ENCODE results near the gene ITGA4. TPM values are rescaled to one million over a fixed set of nuclear protein-coding genes. Genes with fewer than 3 reads are reported as not detected.
A peak's percentile ranks its signal among the peaks of the same experiment; 100 is the strongest.

The ITGA4 gene
- polyA plus RNA-seq, 2 of the 4 experiments (the other 2 are of a cell fraction), result 1.7 to 2.5 TPM

DNA sequence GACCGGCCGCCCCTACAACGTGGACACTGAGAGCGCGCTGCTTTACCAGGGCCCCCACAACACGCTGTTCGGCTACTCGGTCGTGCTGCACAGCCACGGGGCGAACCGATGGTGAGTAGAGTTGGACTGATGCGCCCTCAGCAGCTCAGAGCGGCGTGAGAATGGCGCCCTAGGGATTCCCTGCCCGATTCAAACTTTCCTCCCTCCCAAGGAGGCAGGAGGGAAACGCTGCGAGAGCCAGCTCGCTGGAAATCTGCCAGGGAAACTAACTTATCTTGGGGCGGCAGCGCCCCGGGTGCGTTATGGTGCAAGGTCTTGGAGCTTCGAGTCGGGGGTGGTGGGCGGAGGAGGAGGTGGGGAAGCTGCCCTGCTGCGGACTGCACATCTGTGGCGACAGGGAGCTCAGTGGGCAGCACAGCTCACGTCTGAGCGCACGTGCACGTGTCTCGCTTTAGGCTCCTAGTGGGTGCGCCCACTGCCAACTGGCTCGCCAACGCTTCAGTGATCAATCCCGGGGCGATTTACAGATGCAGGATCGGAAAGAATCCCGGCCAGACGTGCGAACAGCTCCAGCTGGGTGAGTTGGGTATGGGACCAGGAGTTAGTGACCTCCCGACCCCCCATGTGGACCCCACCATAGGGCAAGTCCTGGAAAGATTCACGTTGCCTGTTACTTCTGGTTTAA, 697 bp downstream of the ITGA4 start:
- FAIRE-seq (no peak), ATAC-seq (peak; percentile 45 to 53; a peak in 5 of 6 replicates), DNase-seq (ENCODE audit: low read depth in 1 of 2, low spot score in 1 of 2) (no peak)
- no peak for TF ChIP-seq BHLHE40 (IDR thresholded peaks at IDR 0.05; ENCODE audit: low read depth, low read length)
- 62% methylated on average over 26 of the region's 45 CpGs for WGBS (ENCODE audit: missing lambda C conversion rate)
- Histone ChIP-seq H3K4me2 (peak overlapping the region; percentile 84), H3K27ac (peak overlapping the region; percentile 54 to 81; a peak in 5 of 6 replicates), H3K4me3 (peak overlapping the region; percentile 57), H3K9me3 (no peaks in the 10 kb centered on the region), H3K4me1 (no peaks in the 10 kb centered on the region)
- ChIA-PET POLR2A (no interaction called here), CTCF (interaction anchor here (0.6 to 4.0 kb wide), 22 partner anchors 9 to 1334 kb away, joined by 3 to 31 read pairs (median 4); no protein-coding TSS in a partner anchor)

DNA sequence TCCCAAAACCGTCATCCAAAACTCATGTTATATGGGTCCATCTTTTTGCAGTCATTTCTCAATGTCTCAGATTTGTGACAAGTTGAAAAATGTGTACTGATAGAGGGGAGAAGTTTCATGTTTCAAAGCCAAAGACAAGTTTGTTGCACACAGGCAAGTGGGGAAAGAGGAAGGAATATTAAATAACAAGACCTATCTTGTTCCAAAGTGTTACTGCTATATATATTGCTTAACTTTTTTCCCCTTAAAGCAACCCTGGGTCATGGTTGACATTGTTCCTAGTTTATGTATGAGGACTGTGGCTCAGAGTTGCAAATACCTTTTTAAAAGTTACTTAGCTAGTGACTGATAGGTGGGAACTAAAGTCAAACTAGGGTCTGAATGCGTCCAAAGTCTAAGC, 1.7 kb downstream of the ITGA4 start:
- FAIRE-seq (no peak), ATAC-seq (no peak), DNase-seq (ENCODE audit: low read depth in 1 of 2, low spot score in 1 of 2) (no peak)
- TF ChIP-seq SMC3 (IDR thresholded peaks at IDR 0.05) (no peak), ZFP36 (IDR thresholded peaks at IDR 0.05; ENCODE audit: borderline replicate concordance, partially characterized antibody) (no peak), PHF8 (IDR thresholded peaks at IDR 0.05; ENCODE audit: borderline replicate concordance, low read depth) (no peak), JUN (IDR thresholded peaks at IDR 0.05) (no peak), FOSL2 (IDR thresholded peaks at IDR 0.05) (no peak), FOSL2 (CRISPR knock-in tag; IDR thresholded peaks at IDR 0.05) (no peak), NPAS2 (CRISPR knock-in tag; IDR thresholded peaks at IDR 0.05; ENCODE audit: borderline replicate concordance) (no peak)
- TF ChIP-seq, protein P1, sequence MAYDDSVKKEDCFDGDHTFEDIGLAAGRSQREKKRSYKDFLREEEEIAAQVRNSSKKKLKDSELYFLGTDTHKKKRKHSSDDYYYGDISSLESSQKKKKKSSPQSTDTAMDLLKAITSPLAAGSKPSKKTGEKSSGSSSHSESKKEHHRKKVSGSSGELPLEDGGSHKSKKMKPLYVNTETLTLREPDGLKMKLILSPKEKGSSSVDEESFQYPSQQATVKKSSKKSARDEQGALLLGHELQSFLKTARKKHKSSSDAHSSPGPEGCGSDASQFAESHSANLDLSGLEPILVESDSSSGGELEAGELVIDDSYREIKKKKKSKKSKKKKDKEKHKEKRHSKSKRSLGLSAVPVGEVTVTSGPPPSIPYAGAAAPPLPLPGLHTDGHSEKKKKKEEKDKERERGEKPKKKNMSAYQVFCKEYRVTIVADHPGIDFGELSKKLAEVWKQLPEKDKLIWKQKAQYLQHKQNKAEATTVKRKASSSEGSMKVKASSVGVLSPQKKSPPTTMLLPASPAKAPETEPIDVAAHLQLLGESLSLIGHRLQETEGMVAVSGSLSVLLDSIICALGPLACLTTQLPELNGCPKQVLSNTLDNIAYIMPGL (CRISPR knock-in tag; IDR thresholded peaks at IDR 0.05; ENCODE audit: borderline replicate concordance), result no peak
- Histone ChIP-seq H3K27ac (no peak overlapping the region), H3K4me3 (no peak overlapping the region), H3K4me2 (no peak overlapping the region), H3K4me1 (no peaks in the 10 kb centered on the region), H3K9me3 (no peaks in the 10 kb centered on the region)
- ChIA-PET POLR2A (no interaction called here), CTCF (interaction anchor here (1.1 to 4.0 kb wide), 3 partner anchors 10 to 354 kb away, joined by 3 to 31 read pairs (median 5); no protein-coding TSS in a partner anchor)
- 88% methylated on average over 2 of the region's 2 CpGs for WGBS (ENCODE audit: missing lambda C conversion rate)

DNA sequence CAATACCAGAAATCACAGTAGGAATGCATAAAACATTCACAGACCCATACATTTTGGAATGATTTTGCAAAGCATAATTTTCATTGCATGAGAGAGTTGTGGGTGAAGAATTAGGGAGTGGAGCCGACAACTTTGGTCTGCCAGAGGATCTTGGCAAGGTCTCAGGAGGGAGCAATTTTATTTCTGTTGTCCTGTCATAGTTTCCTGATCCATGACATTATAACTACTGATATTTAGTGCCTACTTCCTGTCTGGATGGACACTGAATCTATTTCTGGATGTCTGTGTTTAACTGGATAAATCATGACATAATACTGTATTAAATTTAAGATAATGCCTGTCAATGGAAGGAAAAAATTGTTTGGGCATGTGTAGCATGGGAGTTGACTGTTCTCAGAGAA, 2.4 kb downstream of the ITGA4 start:
- no peak for FAIRE-seq

DNA sequence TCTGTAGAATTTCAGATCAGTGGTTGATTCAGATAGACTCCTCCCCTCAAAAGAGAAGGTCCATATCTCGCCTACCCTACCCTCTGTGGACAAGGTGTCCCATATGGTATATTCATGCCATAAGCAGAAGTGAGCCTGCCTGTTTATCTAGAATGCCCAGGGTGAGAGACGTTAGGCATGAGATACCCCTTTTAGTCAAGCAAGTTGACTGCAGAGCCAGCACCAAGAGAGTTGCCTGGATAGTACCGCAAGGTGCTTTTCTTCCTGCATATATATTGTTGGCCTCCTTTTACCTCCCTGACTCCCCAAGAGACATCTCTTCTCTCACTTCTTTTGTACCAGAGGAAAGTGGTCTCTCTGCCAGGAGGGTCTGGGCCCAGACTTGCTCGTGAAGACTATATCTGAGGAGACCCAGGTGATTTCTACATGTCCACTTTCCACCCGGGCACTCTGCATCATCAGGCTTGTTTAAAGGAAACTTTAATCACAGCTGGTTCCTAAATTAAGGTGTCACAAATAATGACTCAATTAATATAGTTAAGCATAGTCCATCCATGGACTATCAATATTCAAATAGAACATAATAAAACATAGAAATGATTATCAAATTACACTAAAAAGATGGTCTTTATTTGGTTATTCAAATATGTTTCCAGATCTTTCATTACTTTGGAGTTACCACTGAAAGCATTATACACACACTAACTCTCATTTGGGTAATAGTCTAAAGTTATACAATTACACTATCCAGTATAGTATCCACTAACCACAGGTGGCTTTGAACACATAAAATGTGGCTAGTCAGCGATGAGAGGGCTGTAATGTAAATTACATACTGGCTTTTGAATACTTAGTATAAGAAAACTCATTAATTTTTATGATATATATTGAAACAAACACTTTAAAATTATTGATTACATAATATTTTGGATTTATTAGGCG, 4.1 kb downstream of the ITGA4 start:
- H3K4me2 ChIP-seq, result no peak overlapping the region
- no peak overlapping the region for H3K4me3 ChIP-seq
- POLR2A ChIA-PET, result no interaction called here
- ATAC-seq, result no peak
- no peak for DNase-seq (ENCODE audit: low read depth in 1 of 2, low spot score in 1 of 2)
- CTCF ChIA-PET, result interaction anchor here (2.6 kb wide), 1 partner anchor 254 kb away, joined by 5 read pairs; no protein-coding TSS in a partner anchor
- H3K9me3 ChIP-seq, result no peaks in the 10 kb centered on the region
- no peak for TF ChIP-seq FOXS1 (CRISPR knock-in tag; IDR thresholded peaks at IDR 0.05)
- no peak for TF ChIP-seq ZFP36 (IDR thresholded peaks at IDR 0.05; ENCODE audit: borderline replicate concordance, partially characterized antibody)
- TF ChIP-seq CBX8 (IDR thresholded peaks at IDR 0.05), result no peak
- no peak overlapping the region for H3K27ac ChIP-seq
- FAIRE-seq, result no peak
- WGBS (ENCODE audit: missing lambda C conversion rate), result 31% methylated on average over 7 of the region's 7 CpGs
- no peaks in the 10 kb centered on the region for H3K4me1 ChIP-seq

More for the DNA sequence above, 2.4 kb downstream of the ITGA4 start:
- no peak overlapping the region for H3K4me2 ChIP-seq
- no peaks in the 10 kb centered on the region for H3K4me1 ChIP-seq
- no peaks in the 10 kb centered on the region for H3K9me3 ChIP-seq
- TF ChIP-seq CHD2 (IDR thresholded peaks at IDR 0.05; ENCODE audit: low read length, partially characterized antibody), result no peak
- 62% methylated on average over 1 of the region's 1 CpG for WGBS (ENCODE audit: missing lambda C conversion rate)
- no peak overlapping the region for H3K4me3 ChIP-seq
- no peak for DNase-seq (ENCODE audit: low read depth in 1 of 2, low spot score in 1 of 2)
- CTCF ChIA-PET, result interaction anchor here (2.6 to 4.0 kb wide), 2 partner anchors 256 to 355 kb away, joined by 5 to 31 read pairs; no protein-coding TSS in a partner anchor
- no peak overlapping the region for H3K27ac ChIP-seq
- POLR2A ChIA-PET, result no interaction called here
- no peak for ATAC-seq

All from A549 (cell line).